C4-2B (cell line): ENCODE results near the gene TYW5.

Experiments
- CTCF ChIP-seq: fragments of 450-650 bp; conservative IDR thresholded peaks from 2 replicates; pipeline ENCODE4 v1.5.1; 2017; ENCODE audit warnings: mild to moderate bottlenecking
- ZFX ChIP-seq: fragments of 450-650 bp; IDR thresholded peaks from 2 replicates; pipeline ENCODE4 v1.6.1; 2017

GRCh38 chr2:199966405-199966804 lies 11.1 kb upstream of the TYW5 start:
- TF ChIP-seq CTCF: no peak
- no peak for TF ChIP-seq ZFX
